ENCODE data around the gene INPP5D. TPM values are rescaled to one million over a fixed set of nuclear protein-coding genes. Genes with fewer than 3 reads are reported as not detected.

INPP5D gene
- total and polyA plus RNA-seq, 4 donors, result 2.9 to 18.8 (median 6.6) TPM

DNA sequence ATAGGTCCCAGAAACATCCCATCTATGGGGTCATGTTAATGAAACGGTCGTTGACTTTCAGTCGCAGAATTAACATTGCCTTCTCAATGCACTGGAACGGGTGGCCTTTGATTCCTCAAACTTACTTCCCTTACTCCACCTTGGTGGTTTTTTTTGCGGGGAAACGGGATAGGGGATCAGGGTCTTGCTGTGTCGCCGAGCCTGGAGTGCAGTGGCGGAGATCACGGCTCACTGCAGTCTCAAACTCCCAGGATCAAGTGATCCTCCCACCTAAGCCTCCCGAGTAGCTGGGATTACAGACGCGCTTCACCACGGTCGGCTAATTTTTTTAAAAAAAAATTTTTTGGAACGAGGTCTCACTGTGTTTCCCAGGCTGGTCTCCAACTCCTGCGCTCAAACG lies 192.1 kb downstream of the INPP5D start:
- DNase-seq (ENCODE audit: low spot score), result no peak
- H3K27ac ChIP-seq (ENCODE audit: low read depth in 1 of 2, low read length in 2 of 2), result peak overlapping the region; percentile 65 to 86
- H3K4me1 ChIP-seq (ENCODE audit: control insufficient read depth in 4 of 4, insufficient read depth in 4 of 4, low read length in 3 of 4), result peaks cover 3 to 21% (median 18%) of the 10 kb centered on the region in 4 donors
- peak overlapping the region; percentile 84 to 97 (median 91) for H3K4me3 ChIP-seq (ENCODE audit: low read depth in 1 of 3, low read length in 3 of 3)
- no peaks in the 10 kb centered on the region for H3K27me3 ChIP-seq (ENCODE audit: control insufficient read depth in 4 of 4, insufficient read depth in 4 of 4, low read length in 3 of 4)
- WGBS, result 2% methylated on average over 18 of the region's 18 CpGs
- H3K9ac ChIP-seq (ENCODE audit: low read depth in 1 of 2, low read length in 2 of 2), result peak overlapping the region; percentile 62 to 72
- peaks cover 0 to 10% (median 2%) of the 10 kb centered on the region in 4 donors for H3K36me3 ChIP-seq (ENCODE audit: control insufficient read depth in 4 of 4, insufficient read depth in 3 of 4, low read depth in 1 of 4, low read length in 3 of 4)
- no peaks in the 10 kb centered on the region for H3K9me3 ChIP-seq (ENCODE audit: control insufficient read depth in 4 of 4, low read length in 3 of 4)
- TF ChIP-seq, protein P1, sequence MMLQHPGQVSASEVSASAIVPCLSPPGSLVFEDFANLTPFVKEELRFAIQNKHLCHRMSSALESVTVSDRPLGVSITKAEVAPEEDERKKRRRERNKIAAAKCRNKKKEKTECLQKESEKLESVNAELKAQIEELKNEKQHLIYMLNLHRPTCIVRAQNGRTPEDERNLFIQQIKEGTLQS (IDR thresholded peaks at IDR 0.05), result no peak
- TF ChIP-seq, protein P2, sequence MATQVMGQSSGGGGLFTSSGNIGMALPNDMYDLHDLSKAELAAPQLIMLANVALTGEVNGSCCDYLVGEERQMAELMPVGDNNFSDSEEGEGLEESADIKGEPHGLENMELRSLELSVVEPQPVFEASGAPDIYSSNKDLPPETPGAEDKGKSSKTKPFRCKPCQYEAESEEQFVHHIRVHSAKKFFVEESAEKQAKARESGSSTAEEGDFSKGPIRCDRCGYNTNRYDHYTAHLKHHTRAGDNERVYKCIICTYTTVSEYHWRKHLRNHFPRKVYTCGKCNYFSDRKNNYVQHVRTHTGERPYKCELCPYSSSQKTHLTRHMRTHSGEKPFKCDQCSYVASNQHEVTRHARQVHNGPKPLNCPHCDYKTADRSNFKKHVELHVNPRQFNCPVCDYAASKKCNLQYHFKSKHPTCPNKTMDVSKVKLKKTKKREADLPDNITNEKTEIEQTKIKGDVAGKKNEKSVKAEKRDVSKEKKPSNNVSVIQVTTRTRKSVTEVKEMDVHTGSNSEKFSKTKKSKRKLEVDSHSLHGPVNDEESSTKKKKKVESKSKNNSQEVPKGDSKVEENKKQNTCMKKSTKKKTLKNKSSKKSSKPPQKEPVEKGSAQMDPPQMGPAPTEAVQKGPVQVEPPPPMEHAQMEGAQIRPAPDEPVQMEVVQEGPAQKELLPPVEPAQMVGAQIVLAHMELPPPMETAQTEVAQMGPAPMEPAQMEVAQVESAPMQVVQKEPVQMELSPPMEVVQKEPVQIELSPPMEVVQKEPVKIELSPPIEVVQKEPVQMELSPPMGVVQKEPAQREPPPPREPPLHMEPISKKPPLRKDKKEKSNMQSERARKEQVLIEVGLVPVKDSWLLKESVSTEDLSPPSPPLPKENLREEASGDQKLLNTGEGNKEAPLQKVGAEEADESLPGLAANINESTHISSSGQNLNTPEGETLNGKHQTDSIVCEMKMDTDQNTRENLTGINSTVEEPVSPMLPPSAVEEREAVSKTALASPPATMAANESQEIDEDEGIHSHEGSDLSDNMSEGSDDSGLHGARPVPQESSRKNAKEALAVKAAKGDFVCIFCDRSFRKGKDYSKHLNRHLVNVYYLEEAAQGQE (IDR thresholded peaks at IDR 0.05), result no peak
- no peak for TF ChIP-seq HNF4G (IDR thresholded peaks at IDR 0.05)
- TF ChIP-seq SP1 (IDR thresholded peaks at IDR 0.05), result no peak
- TF ChIP-seq EGR1 (IDR thresholded peaks at IDR 0.05; ENCODE audit: low read depth in 2 of 2), result no peak
- TF ChIP-seq, protein P3, sequence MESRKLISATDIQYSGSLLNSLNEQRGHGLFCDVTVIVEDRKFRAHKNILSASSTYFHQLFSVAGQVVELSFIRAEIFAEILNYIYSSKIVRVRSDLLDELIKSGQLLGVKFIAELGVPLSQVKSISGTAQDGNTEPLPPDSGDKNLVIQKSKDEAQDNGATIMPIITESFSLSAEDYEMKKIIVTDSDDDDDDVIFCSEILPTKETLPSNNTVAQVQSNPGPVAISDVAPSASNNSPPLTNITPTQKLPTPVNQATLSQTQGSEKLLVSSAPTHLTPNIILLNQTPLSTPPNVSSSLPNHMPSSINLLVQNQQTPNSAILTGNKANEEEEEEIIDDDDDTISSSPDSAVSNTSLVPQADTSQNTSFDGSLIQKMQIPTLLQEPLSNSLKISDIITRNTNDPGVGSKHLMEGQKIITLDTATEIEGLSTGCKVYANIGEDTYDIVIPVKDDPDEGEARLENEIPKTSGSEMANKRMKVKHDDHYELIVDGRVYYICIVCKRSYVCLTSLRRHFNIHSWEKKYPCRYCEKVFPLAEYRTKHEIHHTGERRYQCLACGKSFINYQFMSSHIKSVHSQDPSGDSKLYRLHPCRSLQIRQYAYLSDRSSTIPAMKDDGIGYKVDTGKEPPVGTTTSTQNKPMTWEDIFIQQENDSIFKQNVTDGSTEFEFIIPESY (IDR thresholded peaks at IDR 0.05), result no peak
- TF ChIP-seq NR2F2 (IDR thresholded peaks at IDR 0.05), result no peak
- no peak for TF ChIP-seq FOXA1 (IDR thresholded peaks at IDR 0.05)
- TF ChIP-seq YY1 (IDR thresholded peaks at IDR 0.05), result no peak
- no peak for TF ChIP-seq JUND (IDR thresholded peaks at IDR 0.05)
- TF ChIP-seq FOXA2 (IDR thresholded peaks at IDR 0.05), result no peak

DNA sequence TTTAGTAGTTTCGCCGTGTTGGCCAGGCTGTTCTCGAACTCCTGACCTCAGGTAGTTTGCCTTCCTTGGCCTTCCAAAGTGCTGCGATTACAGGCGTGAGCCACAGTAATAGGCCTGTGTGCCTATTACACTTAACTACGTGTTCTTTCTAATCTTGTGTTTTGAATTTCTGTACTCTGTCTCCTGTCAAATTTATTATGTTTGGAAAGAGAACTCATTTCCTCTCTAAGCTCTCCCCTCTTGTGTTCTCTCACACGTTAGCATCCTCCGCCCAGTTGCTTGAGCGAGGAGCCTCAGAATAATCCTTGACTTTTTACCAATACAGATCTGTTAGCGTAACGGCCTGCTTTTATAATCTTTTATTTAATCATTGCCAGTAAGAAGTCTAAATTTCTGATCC lies 195.0 kb downstream of the INPP5D start:
- H3K9ac ChIP-seq (ENCODE audit: low read depth in 1 of 2, low read length in 2 of 2), result no peak overlapping the region
- DNase-seq (ENCODE audit: low spot score), result no peak
- WGBS, result 91% methylated on average over 11 of the region's 11 CpGs
- H3K36me3 ChIP-seq (ENCODE audit: control insufficient read depth in 4 of 4, insufficient read depth in 3 of 4, low read depth in 1 of 4, low read length in 3 of 4), result peaks cover 4 to 24% (median 22%) of the 10 kb centered on the region in 4 donors
- H3K4me3 ChIP-seq (ENCODE audit: low read depth in 1 of 3, low read length in 3 of 3), result no peak overlapping the region
- H3K27ac ChIP-seq (ENCODE audit: low read depth in 1 of 2, low read length in 2 of 2), result no peak overlapping the region
- H3K9me3 ChIP-seq (ENCODE audit: control insufficient read depth in 4 of 4, low read length in 3 of 4), result no peaks in the 10 kb centered on the region
- H3K4me1 ChIP-seq (ENCODE audit: control insufficient read depth in 4 of 4, insufficient read depth in 4 of 4, low read length in 3 of 4), result peaks cover 3 to 21% (median 18%) of the 10 kb centered on the region in 4 donors
- H3K27me3 ChIP-seq (ENCODE audit: control insufficient read depth in 4 of 4, insufficient read depth in 4 of 4, low read length in 3 of 4), result no peaks in the 10 kb centered on the region
- TF ChIP-seq NR2F2 (IDR thresholded peaks at IDR 0.05) (no peak), FOXA2 (IDR thresholded peaks at IDR 0.05) (no peak), TAF1 (conservative IDR thresholded peaks at IDR 0.05) (no peak), RXRA (IDR thresholded peaks at IDR 0.05) (no peak), FOXA1 (IDR thresholded peaks at IDR 0.05) (no peak), EGR1 (IDR thresholded peaks at IDR 0.05; ENCODE audit: low read depth in 2 of 2) (no peak), HNF4G (IDR thresholded peaks at IDR 0.05) (no peak), SP1 (IDR thresholded peaks at IDR 0.05) (no peak), YY1 (IDR thresholded peaks at IDR 0.05) (no peak), RAD21 (IDR thresholded peaks at IDR 0.05) (no peak), HNF4A (conservative IDR thresholded peaks at IDR 0.05) (no peak), GABPA (IDR thresholded peaks at IDR 0.05 in 1 of 2, conservative IDR thresholded peaks at IDR 0.05 in 1 of 2) (no peak), JUND (IDR thresholded peaks at IDR 0.05) (no peak)
- TF ChIP-seq, protein P3 (IDR thresholded peaks at IDR 0.05), result no peak
- TF ChIP-seq, protein P4, sequence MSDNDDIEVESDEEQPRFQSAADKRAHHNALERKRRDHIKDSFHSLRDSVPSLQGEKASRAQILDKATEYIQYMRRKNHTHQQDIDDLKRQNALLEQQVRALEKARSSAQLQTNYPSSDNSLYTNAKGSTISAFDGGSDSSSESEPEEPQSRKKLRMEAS (IDR thresholded peaks at IDR 0.05), result no peak
- TF ChIP-seq, protein P1 (IDR thresholded peaks at IDR 0.05), result no peak
- TF ChIP-seq, protein P2 (IDR thresholded peaks at IDR 0.05), result no peak

All from liver (tissue), 9 donors.